GM12872 (cell line): ENCODE data around the gene IL9.

ENCODE experiments used
- CTCF ChIP-seq: IDR thresholded peaks from 3 replicates; pipeline ENCODE4 v1.5.1; 2011; ENCODE audit warnings: low read depth, mild to moderate bottlenecking, low read length, moderate library complexity; ENCODE audit not compliant: insufficient read depth

Gene IL9

DNA sequence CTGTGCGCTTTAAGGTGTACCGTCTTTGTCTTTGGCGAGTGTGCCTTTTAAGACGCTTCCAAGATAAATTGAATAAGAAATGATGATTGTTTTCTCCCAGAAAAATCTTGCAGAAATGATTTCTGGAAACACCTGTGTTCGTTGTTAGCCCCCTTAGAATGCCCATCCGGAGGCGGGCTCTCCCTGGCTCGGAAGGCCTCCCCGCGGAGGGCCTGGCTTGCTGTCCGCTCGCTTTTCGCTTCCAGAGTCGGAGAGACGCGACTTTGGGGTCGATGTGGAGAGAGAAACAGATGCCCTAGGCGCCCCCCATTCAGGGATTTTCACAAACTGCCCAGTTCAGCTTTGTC lies 35.3 kb upstream of the IL9 start:
- no peak for TF ChIP-seq CTCF

GRCh38 chr5:135930029-135930948 lies 34.6 kb upstream of the IL9 start:
- TF ChIP-seq CTCF, result no peak

GRCh38 chr5:135921388-135921787 lies 25.7 kb upstream of the IL9 start:
- no peak for TF ChIP-seq CTCF

- TF ChIP-seq CTCF, result no peak
Observed at GRCh38 chr5:135920199-135920598, 24.6 kb upstream of the IL9 start.

DNA sequence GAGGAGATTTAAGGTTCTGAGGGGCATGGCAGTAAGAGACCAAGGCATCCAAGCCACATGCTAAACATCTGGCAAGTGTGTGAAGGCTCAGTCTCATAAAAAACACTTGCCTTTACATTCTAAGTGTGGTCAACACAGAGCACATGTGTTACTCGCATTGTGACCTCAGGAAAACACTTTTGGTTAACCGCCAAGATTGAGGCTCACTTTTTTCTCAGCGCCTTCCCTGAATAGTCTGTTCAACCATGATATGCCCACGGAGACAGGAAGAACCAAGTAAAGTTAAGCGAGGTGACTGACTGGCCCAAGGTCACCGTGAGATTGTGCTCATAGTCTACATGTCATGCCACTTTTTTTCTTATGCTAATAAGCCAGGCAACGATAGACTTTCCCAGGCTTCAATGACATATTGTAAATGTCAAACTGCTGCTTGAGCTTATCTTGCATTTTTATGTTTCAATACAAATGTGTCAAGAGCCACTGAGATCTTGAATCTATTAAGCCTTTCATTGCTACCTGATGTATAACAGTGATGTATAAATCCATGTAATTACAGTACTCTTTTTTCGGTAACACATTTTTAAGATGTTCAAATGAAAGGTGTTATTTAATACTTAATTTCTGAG lies 21.1 kb upstream of the IL9 start:
- TF ChIP-seq CTCF, result no peak

GRCh38 chr5:135915466-135916001 lies 19.9 kb upstream of the IL9 start:
- TF ChIP-seq CTCF, result no peak

GRCh38 chr5:135913713-135914626 lies 18.3 kb upstream of the IL9 start:
- TF ChIP-seq CTCF, result no peak
